CD4-positive, alpha-beta T cell (primary cell): ENCODE data around the gene DNER. TPM values are rescaled to one million over a fixed set of nuclear protein-coding genes. Genes with fewer than 3 reads are reported as not detected.
"Not testable (repeated sequence)": the region's sequence is repeated elsewhere in the genome, so short reads cannot be mapped to it uniquely, and the experiment has no call there.

ENCODE experiments used
- ATAC-seq: fragments of 200-7000 bp; cut with Tn5 transposase; one replicate; pipeline ENCODE4 v1.10.0; 2022; ENCODE audit warnings: mild to moderate bottlenecking; ENCODE audit not compliant: poor library complexity
- CTCF ChIA-PET: fragments of 350-600 bp; sonication (Branson Sonifier 250); formaldehyde crosslinking; loops from one replicate; lab custom pipeline; 2021; ENCODE audit warnings: antibody characterized with exemption, inconsistent platforms; lab: Charles Lee
- POLR2A ChIA-PET: fragments of 350-600 bp; sonication (Branson Sonifier 250); formaldehyde crosslinking; loops from one replicate; lab custom pipeline; 2021; ENCODE audit warnings: antibody characterized with exemption, inconsistent platforms; lab: Charles Lee
- DNase-seq, 14 experiments: peaks; one replicate each; pipeline ENCODE4 v3.0.0-alpha.2; 2013 to 2020; ENCODE audit warnings: mixed read lengths in 2 of 14
- H3K27ac ChIP-seq, 2 donors: one replicate each; pipeline versions ENCODE4 v1.5.1 to v1.7.0; 2013; ENCODE audit warnings: low read length in 2 of 2, low read depth in 1 of 2, mild to moderate bottlenecking in 1 of 2
- H3K27me3 ChIP-seq, 2 experiments: 1 replicate in 1 of 2; 2 replicates in 1 of 2; pipeline versions ENCODE4 v1.6.1 to v1.7.0; 2013; ENCODE audit warnings: low read length in 2 of 2, control low read depth in 1 of 2, mild to moderate bottlenecking in 1 of 2, moderate library complexity in 1 of 2; ENCODE audit not compliant: insufficient read depth in 2 of 2, control insufficient read depth in 1 of 2
- H3K36me3 ChIP-seq: one replicate; pipeline ENCODE4 v1.6.1; 2013; ENCODE audit warnings: low read length, control low read depth; ENCODE audit not compliant: insufficient read depth
- H3K4me1 ChIP-seq: one replicate; pipeline ENCODE4 v1.6.1; 2013; ENCODE audit warnings: low read length, control low read depth; ENCODE audit not compliant: insufficient read depth
- H3K4me3 ChIP-seq: one replicate; pipeline ENCODE4 v1.5.1; 2013; ENCODE audit warnings: mild to moderate bottlenecking, low read length, moderate library complexity
- H3K9me3 ChIP-seq, 2 experiments: 1 replicate in 1 of 2; 2 replicates in 1 of 2; pipeline versions ENCODE4 v1.6.1 to v1.7.0; 2013; ENCODE audit warnings: low read length in 2 of 2, mild to moderate bottlenecking in 2 of 2, control low read depth in 1 of 2, moderate library complexity in 1 of 2; ENCODE audit not compliant: control insufficient read depth in 1 of 2, insufficient read depth in 1 of 2
- H3K27ac Mint-ChIP-seq: one replicate; pipeline ENCODE4 v1.8.0; 2020; ENCODE audit warnings: mixed read lengths
- H3K27me3 Mint-ChIP-seq: one replicate; pipeline ENCODE4 v1.8.0; 2021; ENCODE audit warnings: mixed read lengths
- H3K36me3 Mint-ChIP-seq: one replicate; pipeline ENCODE4 v1.8.0; 2021; ENCODE audit warnings: low read depth, mixed read lengths
- H3K4me1 Mint-ChIP-seq: one replicate; pipeline ENCODE4 v1.8.0; 2021; ENCODE audit warnings: low read depth, mixed read lengths
- H3K4me3 Mint-ChIP-seq: one replicate; pipeline ENCODE4 v1.8.0; 2020; ENCODE audit warnings: mild to moderate bottlenecking, mixed read lengths
- H3K9me3 Mint-ChIP-seq: one replicate; pipeline ENCODE4 v1.8.0; 2020; ENCODE audit warnings: mixed read lengths
- CTCF ChIP-seq: fragments of 200-600 bp; IDR thresholded peaks from one replicate; pipeline ENCODE4 v1.8.0; 2022; ENCODE audit warnings: antibody characterized with exemption, mild to moderate bottlenecking
- intact Hi-C, 2 experiments: fragments of 100-400 bp; cut with DNase I in 1 of 2; cut with micrococcal nuclease in 1 of 2; formaldehyde crosslinking; loops; one replicate each; pipeline versions ENCODE4 v1.15.1 to v1.9.0; 2023 to 2025; cut with DNase I, micrococcal nuclease
- total RNA-seq, 174 experiments: library from RNA in 2 of 174; stranded (reverse) in 2 of 174; gene quantifications; one replicate each; pipeline ENCODE4 v1.2.3 and lab custom pipeline; 2021 to 2026

Gene DNER
- total RNA-seq, 2 experiments from 2014 or later, result not detected

- Mint-ChIP-seq H3K4me3 (no peak overlapping the region), H3K36me3 (no peaks in the 10 kb centered on the region), H3K4me1 (no peaks in the 10 kb centered on the region), H3K9me3 (peaks cover 11% of the 10 kb centered on the region), H3K27ac (no peak overlapping the region), H3K27me3 (peaks cover 9% of the 10 kb centered on the region)
- Histone ChIP-seq H3K4me3 (no peak overlapping the region), H3K4me1 (no peaks in the 10 kb centered on the region), H3K9me3 (peaks cover 0 to 4% of the 10 kb centered on the region in 2 experiments), H3K27me3 (no peaks in the 10 kb centered on the region), H3K27ac (no peak overlapping the region), H3K36me3 (no peaks in the 10 kb centered on the region)
- POLR2A ChIA-PET, result no interaction called here
- intact Hi-C loops, result no loop called here
- ATAC-seq (no peak), DNase-seq (no peak)
- no peak for TF ChIP-seq CTCF
- CTCF ChIA-PET, result no interaction called here
Measured at GRCh38 chr2:229378386-229378785, 336.0 kb downstream of the DNER start.

- Mint-ChIP-seq H3K27me3 (peaks cover 19% of the 10 kb centered on the region), H3K27ac (no peak overlapping the region), H3K4me3 (no peak overlapping the region), H3K36me3 (no peaks in the 10 kb centered on the region), H3K4me1 (no peaks in the 10 kb centered on the region), H3K9me3 (peaks cover 8% of the 10 kb centered on the region)
- TF ChIP-seq CTCF, result no peak
- intact Hi-C loops, result no loop called here
- H3K9me3 ChIP-seq, result peaks cover 0 to 4% of the 10 kb centered on the region in 2 experiments
- POLR2A ChIA-PET, result no interaction called here
- H3K27ac ChIP-seq, result no peak overlapping the region
- DNase-seq, result no peak
- H3K4me1 ChIP-seq, result no peaks in the 10 kb centered on the region
- H3K36me3 ChIP-seq, result no peaks in the 10 kb centered on the region
- CTCF ChIA-PET, result no interaction called here
- ATAC-seq, result no peak
- no peaks in the 10 kb centered on the region for H3K27me3 ChIP-seq
- H3K4me3 ChIP-seq, result no peak overlapping the region
Measured at GRCh38 chr2:229376866-229377265, 337.5 kb downstream of the DNER start.

- Histone ChIP-seq H3K27ac (no peak overlapping the region), H3K4me3 (no peak overlapping the region), H3K36me3 (no peaks in the 10 kb centered on the region), H3K9me3 (no peaks in the 10 kb centered on the region), H3K4me1 (no peaks in the 10 kb centered on the region), H3K27me3 (no peaks in the 10 kb centered on the region)
- H3K36me3 Mint-ChIP-seq, result no peaks in the 10 kb centered on the region
- peaks cover 8% of the 10 kb centered on the region for H3K9me3 Mint-ChIP-seq
- no peaks in the 10 kb centered on the region for H3K4me1 Mint-ChIP-seq
- no peak for TF ChIP-seq CTCF
- ATAC-seq, result no peak
- H3K27me3 Mint-ChIP-seq, result peaks cover 19% of the 10 kb centered on the region
- ChIA-PET CTCF (no interaction called here), POLR2A (no interaction called here)
- intact Hi-C loops, result no loop called here
- H3K27ac Mint-ChIP-seq, result no peak overlapping the region
- no peak overlapping the region for H3K4me3 Mint-ChIP-seq
- no peak for DNase-seq
Measured at GRCh38 chr2:229375251-229375650, 339.1 kb downstream of the DNER start.

- peaks cover 12% of the 10 kb centered on the region for H3K9me3 Mint-ChIP-seq
- POLR2A ChIA-PET, H3K36me3 ChIP-seq: not testable (repeated sequence)
Measured at GRCh38 chr2:229373311-229373710, 341.0 kb downstream of the DNER start.

More at GRCh38 chr2:229373311-229373710, 341.0 kb downstream of the DNER start:
- H3K4me1 ChIP-seq, H3K4me1 Mint-ChIP-seq, DNase-seq, H3K9me3 ChIP-seq, H3K4me3 Mint-ChIP-seq, H3K27me3 ChIP-seq, intact Hi-C loops, H3K27ac Mint-ChIP-seq, CTCF ChIA-PET, H3K4me3 ChIP-seq, ATAC-seq, H3K27ac ChIP-seq, H3K36me3 Mint-ChIP-seq: not testable (repeated sequence)
- peaks cover 10% of the 10 kb centered on the region for H3K27me3 Mint-ChIP-seq
